ENCODE measurements around the gene DPP6. TPM values are rescaled to one million over a fixed set of nuclear protein-coding genes. Genes with fewer than 3 reads are reported as not detected.

DPP6 gene
- polyA plus RNA-seq, 1 of the 3 experiments (the other 2 are of a cell fraction) = not detected

DNA sequence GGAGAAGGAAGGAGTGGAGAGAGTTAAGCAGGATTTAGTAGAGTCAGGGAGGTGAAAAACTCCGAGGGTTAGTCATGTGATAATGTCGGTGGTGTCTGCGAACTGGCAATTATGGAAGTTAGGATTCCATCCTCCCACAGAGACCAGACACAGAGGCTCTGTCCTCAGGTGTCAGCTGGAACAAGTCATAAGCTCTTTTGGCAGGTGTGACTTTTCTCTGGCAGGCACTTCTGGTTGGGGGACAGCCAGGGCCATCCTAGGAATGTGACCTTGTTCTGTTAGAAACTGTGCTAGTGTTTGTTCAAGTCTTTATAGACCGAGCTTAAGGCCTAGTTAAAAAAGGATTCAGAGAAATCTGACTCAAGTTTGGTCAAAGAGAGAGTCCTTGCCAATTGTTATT, 371.0 kb downstream of the DPP6 start:
- H2AFZ ChIP-seq (ENCODE audit: low read depth) = no peak overlapping the region
- no peak overlapping the region for H3K27ac ChIP-seq (ENCODE audit: low read depth in 2 of 2, low read length in 1 of 2)
- H4K20me1 ChIP-seq (ENCODE audit: insufficient read depth) = no peaks in the 10 kb centered on the region
- no peaks in the 10 kb centered on the region for H3F3A ChIP-seq (replicated peaks; ENCODE audit: insufficient read depth)
- no peak overlapping the region for H3K9ac ChIP-seq
- TF ChIP-seq RFX5 (IDR thresholded peaks at IDR 0.05; ENCODE audit: low read length) = no peak
- TF ChIP-seq, protein P1, sequence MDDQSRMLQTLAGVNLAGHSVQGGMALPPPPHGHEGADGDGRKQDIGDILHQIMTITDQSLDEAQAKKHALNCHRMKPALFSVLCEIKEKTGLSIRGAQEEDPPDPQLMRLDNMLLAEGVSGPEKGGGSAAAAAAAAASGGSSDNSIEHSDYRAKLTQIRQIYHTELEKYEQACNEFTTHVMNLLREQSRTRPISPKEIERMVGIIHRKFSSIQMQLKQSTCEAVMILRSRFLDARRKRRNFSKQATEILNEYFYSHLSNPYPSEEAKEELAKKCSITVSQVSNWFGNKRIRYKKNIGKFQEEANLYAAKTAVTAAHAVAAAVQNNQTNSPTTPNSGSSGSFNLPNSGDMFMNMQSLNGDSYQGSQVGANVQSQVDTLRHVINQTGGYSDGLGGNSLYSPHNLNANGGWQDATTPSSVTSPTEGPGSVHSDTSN (IDR thresholded peaks at IDR 0.05) = no peak
- no peak for TF ChIP-seq RAD21 (IDR thresholded peaks at IDR 0.05; ENCODE audit: low read length)
- TF ChIP-seq MEF2A (IDR thresholded peaks at IDR 0.05; ENCODE audit: borderline replicate concordance, low read depth) = no peak
- TF ChIP-seq FOSL2 (IDR thresholded peaks at IDR 0.05; ENCODE audit: borderline replicate concordance, low read depth) = no peak
- TF ChIP-seq YY1 (IDR thresholded peaks at IDR 0.05; ENCODE audit: low read depth) = no peak
- TF ChIP-seq FOXJ3 (CRISPR knock-in tag; IDR thresholded peaks at IDR 0.05) = no peak
- no peak for TF ChIP-seq NRF1 (IDR thresholded peaks at IDR 0.05; ENCODE audit: low read depth, low read length)
- no peak for TF ChIP-seq SIN3A (IDR thresholded peaks at IDR 0.05; ENCODE audit: borderline replicate concordance, low read depth, low read length)
- TF ChIP-seq GATA2 (CRISPR knock-in tag; IDR thresholded peaks at IDR 0.05) = no peak
- TF ChIP-seq USF1 (IDR thresholded peaks at IDR 0.05; ENCODE audit: borderline replicate concordance, low read depth) = no peak
- TF ChIP-seq, protein P2, sequence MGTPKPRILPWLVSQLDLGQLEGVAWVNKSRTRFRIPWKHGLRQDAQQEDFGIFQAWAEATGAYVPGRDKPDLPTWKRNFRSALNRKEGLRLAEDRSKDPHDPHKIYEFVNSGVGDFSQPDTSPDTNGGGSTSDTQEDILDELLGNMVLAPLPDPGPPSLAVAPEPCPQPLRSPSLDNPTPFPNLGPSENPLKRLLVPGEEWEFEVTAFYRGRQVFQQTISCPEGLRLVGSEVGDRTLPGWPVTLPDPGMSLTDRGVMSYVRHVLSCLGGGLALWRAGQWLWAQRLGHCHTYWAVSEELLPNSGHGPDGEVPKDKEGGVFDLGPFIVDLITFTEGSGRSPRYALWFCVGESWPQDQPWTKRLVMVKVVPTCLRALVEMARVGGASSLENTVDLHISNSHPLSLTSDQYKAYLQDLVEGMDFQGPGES (IDR thresholded peaks at IDR 0.05; ENCODE audit: low read depth, low read length) = no peak
- no peak for TF ChIP-seq GABPA (IDR thresholded peaks at IDR 0.05; ENCODE audit: low read depth)
- TF ChIP-seq SMC3 (IDR thresholded peaks at IDR 0.05; ENCODE audit: low read depth, low read length) = no peak
- no peaks in the 10 kb centered on the region for H3K27me3 ChIP-seq (ENCODE audit: insufficient read depth)
- no peak for DNase-seq
- no peak overlapping the region for H3K4me2 ChIP-seq
- H3K79me2 ChIP-seq (ENCODE audit: insufficient read depth) = no peaks in the 10 kb centered on the region
- ChIA-PET CTCF (no interaction called here), POLR2A (no interaction called here)
- no peaks in the 10 kb centered on the region for H3K4me1 ChIP-seq (ENCODE audit: control insufficient read depth in 1 of 2, insufficient read depth in 2 of 2, low read depth in 1 of 2, low read length in 1 of 2)
- H3K36me3 ChIP-seq (replicated peaks in 1 of 2; ENCODE audit: control insufficient read depth in 1 of 2, insufficient read depth in 2 of 2, low read length in 1 of 2) = no peaks in the 10 kb centered on the region
- no peak overlapping the region for H3K4me3 ChIP-seq (ENCODE audit: low read depth in 2 of 2, low read length in 1 of 2)
- H3K9me3 ChIP-seq = peaks cover 5% of the 10 kb centered on the region
- no peaks in the 10 kb centered on the region for H3K9me2 ChIP-seq
- 14% methylated on average over 4 of the region's 4 CpGs for WGBS (ENCODE audit: low lambda C conversion rate)

DNA sequence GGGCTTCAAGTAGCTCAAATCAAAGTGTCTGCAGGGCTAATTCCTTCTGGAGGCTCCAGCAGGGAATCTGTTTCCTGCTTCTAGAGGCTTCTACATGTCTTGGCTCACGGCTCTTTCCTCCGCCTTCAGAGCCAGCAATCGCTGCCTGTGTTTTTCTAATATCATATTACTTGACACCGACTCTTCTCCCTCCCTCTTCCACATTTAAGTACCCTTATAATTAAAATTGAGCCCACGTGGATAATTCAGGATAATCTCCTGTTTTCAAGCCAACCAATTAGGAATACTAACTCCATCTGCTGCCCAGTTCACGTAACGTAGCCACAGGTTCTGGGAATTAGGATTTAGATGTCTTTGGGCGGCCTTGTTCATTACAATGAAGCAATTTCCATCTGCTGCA, 372.2 kb downstream of the DPP6 start:
- CTCF ChIA-PET = no interaction called here
- DNase-seq = no peak
- no peak overlapping the region for H3K4me2 ChIP-seq
- H3K27me3 ChIP-seq (ENCODE audit: insufficient read depth) = no peaks in the 10 kb centered on the region
- H3F3A ChIP-seq (replicated peaks; ENCODE audit: insufficient read depth) = no peaks in the 10 kb centered on the region
- H3K79me2 ChIP-seq (ENCODE audit: insufficient read depth) = no peaks in the 10 kb centered on the region
- POLR2A ChIA-PET = no interaction called here
- no peak overlapping the region for H3K27ac ChIP-seq (ENCODE audit: low read depth in 2 of 2, low read length in 1 of 2)
- no peak overlapping the region for H3K9ac ChIP-seq
- H4K20me1 ChIP-seq (ENCODE audit: insufficient read depth) = no peaks in the 10 kb centered on the region
- no peaks in the 10 kb centered on the region for H3K36me3 ChIP-seq (replicated peaks in 1 of 2; ENCODE audit: control insufficient read depth in 1 of 2, insufficient read depth in 2 of 2, low read length in 1 of 2)
- H3K4me1 ChIP-seq (ENCODE audit: control insufficient read depth in 1 of 2, insufficient read depth in 2 of 2, low read depth in 1 of 2, low read length in 1 of 2) = no peaks in the 10 kb centered on the region
- no peak overlapping the region for H3K4me3 ChIP-seq (ENCODE audit: low read depth in 2 of 2, low read length in 1 of 2)
- TF ChIP-seq FOXM1 (IDR thresholded peaks at IDR 0.05; ENCODE audit: low read depth) = no peak
- no peak overlapping the region for H2AFZ ChIP-seq (ENCODE audit: low read depth)
- WGBS (ENCODE audit: low lambda C conversion rate) = 29% methylated on average over 8 of the region's 8 CpGs
- H3K9me2 ChIP-seq = no peaks in the 10 kb centered on the region
- peaks cover 5% of the 10 kb centered on the region for H3K9me3 ChIP-seq
